H9 (cell line): ENCODE results near the gene HS1BP3. TPM values are rescaled to one million over a fixed set of nuclear protein-coding genes. Genes with fewer than 3 reads are reported as not detected.

ENCODE experiments used
- DNase-seq: peaks from one replicate; pipeline ENCODE4 v3.0.0-alpha.2; 2017
- H2AFZ ChIP-seq: one replicate; pipeline ENCODE4 v1.6.1; 2013; ENCODE audit warnings: mild to moderate bottlenecking, low read length, control low read depth, moderate library complexity
- H2AK5ac ChIP-seq: 2 replicates; pipeline ENCODE4 v1.6.1; 2013; ENCODE audit warnings: low read length, control low read depth, mixed read lengths; ENCODE audit not compliant: insufficient read length
- H2BK120ac ChIP-seq: one replicate; pipeline ENCODE4 v1.6.1; 2013; ENCODE audit warnings: low read depth, mild to moderate bottlenecking, low read length, control low read depth, inconsistent platforms; ENCODE audit not compliant: poor library complexity, severe bottlenecking
- H2BK12ac ChIP-seq: 2 replicates; pipeline ENCODE4 v1.6.1; 2013; ENCODE audit warnings: low read length, control low read depth, mixed read lengths, low read depth; ENCODE audit not compliant: insufficient read length
- H2BK15ac ChIP-seq: 2 replicates; pipeline ENCODE4 v1.6.1; 2013; ENCODE audit warnings: low read depth, low read length, control low read depth
- H2BK20ac ChIP-seq: one replicate; pipeline ENCODE4 v1.6.1; 2013; ENCODE audit warnings: low read depth, mild to moderate bottlenecking, low read length, control low read depth, inconsistent platforms; ENCODE audit not compliant: poor library complexity, severe bottlenecking
- H2BK5ac ChIP-seq: 2 replicates; pipeline ENCODE4 v1.6.1; 2013; ENCODE audit warnings: low read length, control low read depth, mixed read lengths; ENCODE audit not compliant: insufficient read length
- H3K14ac ChIP-seq: 2 replicates; pipeline ENCODE4 v1.6.1; 2013; ENCODE audit warnings: low read length, control low read depth; ENCODE audit not compliant: insufficient read depth
- H3K18ac ChIP-seq: 2 replicates; pipeline ENCODE4 v1.6.1; 2013; ENCODE audit warnings: low read depth, mild to moderate bottlenecking, mixed read lengths, low read length, control low read depth; ENCODE audit not compliant: insufficient read length
- H3K23ac ChIP-seq: 2 replicates; pipeline ENCODE4 v1.6.1; 2013; ENCODE audit warnings: low read length, control low read depth, mixed read lengths, low read depth; ENCODE audit not compliant: insufficient read length
- H3K23me2 ChIP-seq: 2 replicates; pipeline ENCODE4 v1.6.1; 2013; ENCODE audit warnings: low read depth, mild to moderate bottlenecking, mixed read lengths, low read length, control low read depth; ENCODE audit not compliant: insufficient read length, poor library complexity, severe bottlenecking
- H3K27ac ChIP-seq: 2 replicates; pipeline ENCODE4 v1.5.1; 2013; ENCODE audit warnings: low read length, control low read depth, mixed read lengths, low read depth; ENCODE audit not compliant: insufficient read length
- H3K27me3 ChIP-seq: 2 replicates; pipeline ENCODE4 v1.6.1; 2013; ENCODE audit warnings: low read length, control low read depth, inconsistent platforms; ENCODE audit not compliant: insufficient read depth
- H3K4ac ChIP-seq: 2 replicates; pipeline ENCODE4 v1.6.1; 2013; ENCODE audit warnings: low read depth, mild to moderate bottlenecking, control low read depth, inconsistent platforms, low read length, moderate library complexity
- H3K4me1 ChIP-seq: 2 replicates; pipeline ENCODE4 v1.6.1; 2013; ENCODE audit warnings: low read length, control low read depth, inconsistent platforms; ENCODE audit not compliant: insufficient read depth
- H3K4me2 ChIP-seq: 2 replicates; pipeline ENCODE4 v1.6.1; 2013; ENCODE audit warnings: low read length, control low read depth, mixed read lengths; ENCODE audit not compliant: insufficient read length, insufficient read depth
- H3K56ac ChIP-seq: 2 replicates; pipeline ENCODE4 v1.6.1; 2013; ENCODE audit warnings: low read depth, mild to moderate bottlenecking, mixed read lengths, low read length, control low read depth; ENCODE audit not compliant: insufficient read length
- H3K79me1 ChIP-seq: 2 replicates; pipeline ENCODE4 v1.6.1; 2013; ENCODE audit warnings: low read depth, mild to moderate bottlenecking, moderate library complexity, low read length, control low read depth, inconsistent platforms; ENCODE audit not compliant: insufficient read depth, poor library complexity, severe bottlenecking
- H3K79me2 ChIP-seq: 2 replicates; pipeline ENCODE4 v1.6.1; 2013; ENCODE audit warnings: low read length, control low read depth, inconsistent platforms; ENCODE audit not compliant: insufficient read depth
- H3K9ac ChIP-seq: 2 replicates; pipeline ENCODE4 v1.6.1; 2013; ENCODE audit warnings: low read length, control low read depth, mixed read lengths; ENCODE audit not compliant: insufficient read length; ENCODE audit errors: extremely low read depth
- H3K9me3 ChIP-seq: one replicate; pipeline ENCODE4 v1.6.1; 2013; ENCODE audit warnings: low read depth, low read length, inconsistent platforms; ENCODE audit not compliant: control insufficient read depth
- H3T11ph ChIP-seq: one replicate; pipeline ENCODE4 v1.6.1; 2013; ENCODE audit warnings: mild to moderate bottlenecking, low read length, control low read depth, inconsistent platforms
- H4K20me1 ChIP-seq: one replicate; pipeline ENCODE4 v1.6.1; 2013; ENCODE audit not compliant: control insufficient read depth, insufficient read length, insufficient read depth
- H4K5ac ChIP-seq: 2 replicates; pipeline ENCODE4 v1.6.1; 2013; ENCODE audit warnings: low read depth, mild to moderate bottlenecking, mixed read lengths, low read length, control low read depth; ENCODE audit not compliant: insufficient read length
- H4K8ac ChIP-seq: replicated peaks from 2 replicates; pipeline ENCODE4 v1.6.1; 2013; ENCODE audit warnings: low read length, control low read depth, mixed read lengths, low read depth; ENCODE audit not compliant: insufficient read length
- H4K91ac ChIP-seq: 2 replicates; pipeline ENCODE4 v1.6.1; 2013; ENCODE audit warnings: low read depth, mild to moderate bottlenecking, moderate library complexity, mixed read lengths, low read length, control low read depth; ENCODE audit not compliant: insufficient read length
- H3K27ac Mint-ChIP-seq, 3 experiments: 2 replicates in 2 of 3; 3 replicates in 1 of 3; pipeline ENCODE4 v1.8.0; 2020 to 2021; ENCODE audit warnings: mixed read lengths in 3 of 3, mild to moderate bottlenecking in 1 of 3, moderate library complexity in 1 of 3
- H3K27me3 Mint-ChIP-seq: 2 replicates; pipeline ENCODE4 v1.8.0; 2021; ENCODE audit warnings: low read depth, mild to moderate bottlenecking, moderate library complexity, mixed read lengths
- H3K36me3 Mint-ChIP-seq, 3 experiments: 2 replicates in 2 of 3; 3 replicates in 1 of 3; pipeline ENCODE4 v1.8.0; 2020 to 2021; ENCODE audit warnings: low read depth in 3 of 3, mixed read lengths in 3 of 3; ENCODE audit not compliant: insufficient read depth in 1 of 3
- H3K4me1 Mint-ChIP-seq, 2 experiments: 2 replicates each; pipeline ENCODE4 v1.8.0; 2020; ENCODE audit warnings: mixed read lengths in 2 of 2
- H3K4me3 Mint-ChIP-seq, 2 experiments: 2 replicates in 1 of 2; 3 replicates in 1 of 2; pipeline ENCODE4 v1.8.0; 2020 to 2021; ENCODE audit warnings: mild to moderate bottlenecking in 2 of 2, mixed read lengths in 2 of 2, moderate library complexity in 1 of 2
- H3K9me3 Mint-ChIP-seq, 2 experiments: 2 replicates in 1 of 2; 3 replicates in 1 of 2; pipeline ENCODE4 v1.8.0; 2020; ENCODE audit warnings: mild to moderate bottlenecking in 2 of 2, mixed read lengths in 2 of 2, moderate library complexity in 1 of 2
- WGBS: extraction: QIAGEN DNeasy Blood & Tissue Kit; methylation state at CpG from one replicate; pipeline ENCODE4 v1.1.7; 2013; ENCODE audit warnings: missing lambda C conversion rate, low lambda C conversion rate, mixed read lengths; ENCODE audit not compliant: insufficient read length; ENCODE audit errors: extremely low coverage; 5-methylcytosine and 5-hydroxymethylcytosine counted together
- total RNA-seq: library from RNA; stranded (reverse); gene quantifications from 2 replicates; pipeline ENCODE4 v1.2.1, GENCODE V29; 2021
- TF ChIP-seq, protein P1 (sequence below): fragments of 200-600 bp; sonication (generic); conservative IDR thresholded peaks from 3 replicates; pipeline ENCODE4 v1.8.0; 2021; ENCODE audit warnings: antibody characterized with exemption, mild to moderate bottlenecking

Gene HS1BP3
- total RNA-seq, 1 experiment from 2014 or later = 11.1 TPM

DNA sequence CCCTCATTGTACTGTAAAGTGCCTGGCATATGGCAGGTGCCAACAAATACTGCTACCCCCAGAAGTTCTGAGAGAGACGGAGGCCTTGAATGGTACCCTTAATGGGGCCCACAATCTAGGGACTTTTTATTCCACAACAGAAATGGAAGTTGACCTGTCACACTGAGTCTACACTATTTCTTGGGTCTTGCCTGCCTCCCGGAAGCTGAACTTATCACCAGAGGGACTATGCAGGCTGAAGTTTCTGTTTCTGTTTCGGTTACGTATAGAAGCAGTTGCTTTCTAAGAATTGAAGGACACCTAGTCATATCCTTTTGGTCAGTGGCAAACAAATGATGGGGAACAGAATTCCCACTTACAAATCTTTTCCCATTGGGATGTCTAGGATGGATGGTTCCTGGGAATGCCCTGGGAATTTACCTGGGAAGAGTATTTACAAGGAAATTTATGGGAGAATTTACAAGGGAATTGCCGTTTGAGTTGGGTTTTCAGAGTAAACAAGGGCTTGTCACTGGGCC lies 74.2 kb downstream of the HS1BP3 start:
- H3K9me3 ChIP-seq = no peaks in the 10 kb centered on the region
- H3K4me3 Mint-ChIP-seq = no peak overlapping the region
- H4K5ac ChIP-seq = no peak overlapping the region
- TF ChIP-seq, protein P1, sequence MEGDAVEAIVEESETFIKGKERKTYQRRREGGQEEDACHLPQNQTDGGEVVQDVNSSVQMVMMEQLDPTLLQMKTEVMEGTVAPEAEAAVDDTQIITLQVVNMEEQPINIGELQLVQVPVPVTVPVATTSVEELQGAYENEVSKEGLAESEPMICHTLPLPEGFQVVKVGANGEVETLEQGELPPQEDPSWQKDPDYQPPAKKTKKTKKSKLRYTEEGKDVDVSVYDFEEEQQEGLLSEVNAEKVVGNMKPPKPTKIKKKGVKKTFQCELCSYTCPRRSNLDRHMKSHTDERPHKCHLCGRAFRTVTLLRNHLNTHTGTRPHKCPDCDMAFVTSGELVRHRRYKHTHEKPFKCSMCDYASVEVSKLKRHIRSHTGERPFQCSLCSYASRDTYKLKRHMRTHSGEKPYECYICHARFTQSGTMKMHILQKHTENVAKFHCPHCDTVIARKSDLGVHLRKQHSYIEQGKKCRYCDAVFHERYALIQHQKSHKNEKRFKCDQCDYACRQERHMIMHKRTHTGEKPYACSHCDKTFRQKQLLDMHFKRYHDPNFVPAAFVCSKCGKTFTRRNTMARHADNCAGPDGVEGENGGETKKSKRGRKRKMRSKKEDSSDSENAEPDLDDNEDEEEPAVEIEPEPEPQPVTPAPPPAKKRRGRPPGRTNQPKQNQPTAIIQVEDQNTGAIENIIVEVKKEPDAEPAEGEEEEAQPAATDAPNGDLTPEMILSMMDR = no peak
- H3K36me3 Mint-ChIP-seq = no peaks in the 10 kb centered on the region; a peak in 2 of 7 replicates
- no peak overlapping the region for H2AFZ ChIP-seq
- no peak overlapping the region for H2BK120ac ChIP-seq
- 0 out of 2 replicates have a peak, but pooled peaks cover 1% of the 10 kb centered on the region for H3K27me3 Mint-ChIP-seq
- H3K9me3 Mint-ChIP-seq = peaks cover 3 to 5% of the 10 kb centered on the region in 2 experiments; a peak in 4 of 5 replicates
- DNase-seq = no peak
- no peak overlapping the region for H4K91ac ChIP-seq
- no peaks in the 10 kb centered on the region for H3K4me1 ChIP-seq
- no peak overlapping the region for H2BK5ac ChIP-seq
- H3T11ph ChIP-seq = no peak overlapping the region
- no peaks in the 10 kb centered on the region for H3K27me3 ChIP-seq
- H3K23ac ChIP-seq = no peak overlapping the region
- H3K4me2 ChIP-seq = no peak overlapping the region
- peak overlapping the region in 1 of 3 experiments; percentile 89; a peak in 1 of 7 replicates for H3K27ac Mint-ChIP-seq
- no peak overlapping the region for H4K8ac ChIP-seq
- no peak overlapping the region for H3K4ac ChIP-seq
- no peak overlapping the region for H3K56ac ChIP-seq
- H4K20me1 ChIP-seq = no peaks in the 10 kb centered on the region
- no peak overlapping the region for H3K27ac ChIP-seq
- H3K18ac ChIP-seq = no peak overlapping the region
- H3K79me1 ChIP-seq = no peaks in the 10 kb centered on the region
- H2BK12ac ChIP-seq = no peak overlapping the region
- no peak overlapping the region for H3K14ac ChIP-seq
- H3K9ac ChIP-seq = no peak overlapping the region
- no peak overlapping the region for H2BK15ac ChIP-seq
- H3K4me1 Mint-ChIP-seq = peaks cover 0 to 4% of the 10 kb centered on the region in 2 experiments; a peak in 1 of 4 replicates
- WGBS = no CpG with 5 or more reads among the region's 5 CpGs
- H3K23me2 ChIP-seq = no peaks in the 10 kb centered on the region
- H3K79me2 ChIP-seq = no peaks in the 10 kb centered on the region
- no peak overlapping the region for H2AK5ac ChIP-seq
- no peak overlapping the region for H2BK20ac ChIP-seq
